EL (cell line): ENCODE data around the gene ZNF19.

ENCODE experiments used
- DNase-seq: peaks from one replicate; pipeline ENCODE4 v3.0.0-alpha.2; 2016

Gene ZNF19

DNA sequence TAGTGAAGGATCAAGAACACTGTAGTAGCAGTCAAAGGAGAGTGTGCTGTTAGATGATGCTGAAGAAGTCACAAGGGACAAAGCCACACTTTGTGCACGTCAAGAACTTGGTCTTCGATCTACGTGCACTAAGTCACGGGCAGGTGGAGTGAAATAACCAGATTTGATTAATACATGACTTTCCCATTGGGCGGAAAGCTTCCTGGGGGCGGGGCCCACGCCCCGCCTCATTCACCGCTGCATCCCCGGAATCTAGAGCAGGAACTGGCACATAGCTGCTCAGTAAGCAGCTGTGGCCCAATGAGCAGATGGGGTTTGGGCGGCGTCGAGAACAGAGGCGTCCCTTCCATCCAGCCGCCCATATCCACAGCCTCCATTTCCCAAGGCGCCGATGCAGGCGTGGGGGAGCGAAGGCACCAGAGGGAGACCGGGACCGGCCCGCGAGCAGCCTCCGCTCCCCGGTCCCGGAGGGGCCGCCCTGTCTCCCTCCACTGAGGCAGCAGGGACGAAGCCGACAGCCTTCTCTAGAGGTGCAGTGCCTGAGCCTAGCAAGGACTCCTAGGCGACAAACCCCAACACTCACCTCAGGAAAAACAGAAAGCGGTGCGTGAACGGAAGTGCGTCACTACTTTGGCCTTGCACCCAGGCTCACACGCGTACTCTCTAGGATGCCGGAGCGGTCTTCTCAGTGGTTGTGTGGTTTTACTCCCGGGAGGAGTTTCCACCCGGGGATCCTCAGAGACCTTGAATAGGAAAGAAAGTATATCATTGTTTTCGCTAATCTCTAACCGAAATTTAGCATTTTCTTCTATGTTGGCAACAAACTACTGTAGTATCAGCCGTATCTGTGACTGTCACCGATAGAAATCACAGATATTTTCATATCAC is 4.9 kb downstream of the ZNF19 start:
- peak; percentile 92 for DNase-seq

DNA sequence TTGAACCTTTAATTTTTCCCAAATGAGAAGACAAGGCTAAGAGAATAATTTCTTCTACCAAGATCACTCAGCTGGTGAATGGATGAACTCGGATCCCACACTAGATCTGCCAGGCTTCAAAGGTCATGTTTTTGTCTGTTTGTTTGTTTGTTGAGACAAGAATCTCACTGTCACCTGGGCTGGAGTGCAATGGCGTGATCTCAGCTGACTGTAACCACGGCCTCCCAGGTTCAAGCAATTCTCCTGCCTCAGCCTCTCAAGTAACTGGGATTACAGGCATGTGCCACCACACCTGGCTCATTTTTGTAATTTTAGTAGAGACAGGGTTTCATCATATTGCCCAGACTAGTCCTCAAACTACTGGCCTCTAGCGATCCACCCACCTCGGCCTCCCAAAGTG is 6.6 kb downstream of the ZNF19 start:
- no peak for DNase-seq

DNA sequence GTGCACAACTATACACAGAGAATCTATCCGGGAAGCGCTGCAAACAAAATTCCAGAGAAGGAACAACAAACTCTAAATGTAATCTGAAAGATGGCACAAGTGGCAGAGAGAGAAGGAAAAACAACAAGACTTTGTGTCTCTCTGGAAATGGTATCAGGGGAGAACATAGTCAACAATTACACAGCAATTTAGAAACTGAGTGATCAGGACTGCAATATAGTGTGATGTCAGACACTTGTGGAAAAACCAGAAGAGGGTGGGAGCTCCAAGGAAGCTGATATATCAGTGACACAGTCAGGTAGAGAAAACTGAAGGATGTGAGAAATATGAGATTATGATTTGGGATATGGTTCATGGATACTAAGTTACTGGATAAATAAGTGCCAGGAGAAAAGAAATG is 8.2 kb downstream of the ZNF19 start:
- DNase-seq = no peak

- peak; percentile 18 for DNase-seq
These were observed 9.7 kb downstream of the ZNF19 start for GRCh38 chr16:71479420-71479819.

- DNase-seq = no peak
These were observed 12.5 kb downstream of the ZNF19 start for GRCh38 chr16:71476457-71477124.

GRCh38 chr16:71474864-71475263 is 14.3 kb downstream of the ZNF19 start:
- peak; percentile 95 for DNase-seq

- peak; percentile 48 for DNase-seq
These were observed 15.2 kb downstream of the ZNF19 start for GRCh38 chr16:71473891-71474290.

DNA sequence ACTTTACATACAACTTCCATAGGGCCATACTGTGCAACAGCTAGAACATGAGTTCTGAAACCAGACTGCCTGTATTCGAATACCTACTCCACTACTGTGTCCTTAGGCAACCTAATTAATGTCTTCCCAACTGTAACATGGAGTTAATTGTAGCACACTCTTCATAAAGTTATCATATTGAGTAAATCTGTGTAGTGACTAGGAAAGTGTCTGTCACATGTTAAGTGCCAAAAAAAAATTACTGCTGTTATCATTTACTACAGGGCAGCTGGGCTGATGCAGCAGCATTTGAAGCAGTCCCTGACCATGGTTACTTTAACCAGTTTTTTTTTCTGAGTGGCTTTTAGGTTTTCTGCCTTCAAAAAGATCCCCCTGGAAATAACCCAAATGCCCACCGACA is 16.2 kb downstream of the ZNF19 start:
- no peak for DNase-seq

- DNase-seq = peak; percentile 26
These were observed 17.1 kb downstream of the ZNF19 start for GRCh38 chr16:71472051-71472450.

GRCh38 chr16:71467810-71468209 is 21.3 kb downstream of the ZNF19 start:
- DNase-seq = peak; percentile 17

GRCh38 chr16:71464231-71464630 is 24.9 kb downstream of the ZNF19 start:
- DNase-seq = no peak

- peak; percentile 74 for DNase-seq
These were observed 27.2 kb downstream of the ZNF19 start, which contains the start of gene ZNF23 for GRCh38 chr16:71461686-71462648. Gene ZNF23, minus strand, starts transcription at chr16:71462247. Its CDS starts 5,451 bp downstream, at chr16:71456796.

DNA sequence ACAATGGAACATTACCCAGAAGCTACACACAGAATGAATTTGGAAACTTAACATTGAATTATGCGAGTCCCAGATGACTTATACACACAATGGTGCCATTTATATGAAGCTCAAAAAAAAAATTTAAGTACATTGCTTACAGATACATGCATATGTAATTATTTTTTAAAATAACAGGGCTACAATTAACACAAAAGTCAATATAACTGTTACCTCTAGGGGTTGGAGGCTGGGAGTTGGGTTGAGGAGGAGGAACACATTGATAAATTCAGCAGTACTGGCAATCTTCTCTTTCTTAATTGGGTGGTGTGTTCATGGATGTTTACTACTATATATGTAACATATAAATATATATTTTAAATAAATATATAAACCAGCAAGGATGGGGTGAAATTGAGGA is 28.2 kb downstream of the ZNF19 start:
- DNase-seq = no peak

GRCh38 chr16:71460236-71460635 is 28.9 kb downstream of the ZNF19 start:
- DNase-seq = peak; percentile 87

DNA sequence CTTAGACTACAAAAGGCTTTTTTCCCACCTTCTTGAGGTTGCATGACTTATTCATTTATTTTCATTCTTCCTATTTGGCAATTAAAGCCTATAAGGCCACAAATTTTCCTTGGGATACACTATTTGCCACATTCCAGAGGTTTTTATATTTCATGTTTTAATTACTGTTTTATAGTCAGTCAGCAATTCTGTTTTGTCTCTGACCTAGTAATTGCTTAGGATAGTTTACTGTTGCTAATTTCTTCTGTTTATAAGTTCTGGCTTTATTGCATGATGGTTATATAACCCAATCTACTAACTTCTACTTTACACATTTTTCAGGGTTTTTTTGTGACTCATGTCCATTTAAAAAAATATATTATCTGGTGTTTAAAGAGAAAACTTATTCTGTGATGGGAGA is 29.6 kb downstream of the ZNF19 start:
- no peak for DNase-seq

- no peak for DNase-seq
These were observed 32.3 kb downstream of the ZNF19 start for GRCh38 chr16:71456801-71457200.

- DNase-seq = no peak
These were observed 36.1 kb downstream of the ZNF19 start for GRCh38 chr16:71453036-71453435.

- no peak for DNase-seq
These were observed 40.1 kb downstream of the ZNF19 start for GRCh38 chr16:71449020-71449419.

DNA sequence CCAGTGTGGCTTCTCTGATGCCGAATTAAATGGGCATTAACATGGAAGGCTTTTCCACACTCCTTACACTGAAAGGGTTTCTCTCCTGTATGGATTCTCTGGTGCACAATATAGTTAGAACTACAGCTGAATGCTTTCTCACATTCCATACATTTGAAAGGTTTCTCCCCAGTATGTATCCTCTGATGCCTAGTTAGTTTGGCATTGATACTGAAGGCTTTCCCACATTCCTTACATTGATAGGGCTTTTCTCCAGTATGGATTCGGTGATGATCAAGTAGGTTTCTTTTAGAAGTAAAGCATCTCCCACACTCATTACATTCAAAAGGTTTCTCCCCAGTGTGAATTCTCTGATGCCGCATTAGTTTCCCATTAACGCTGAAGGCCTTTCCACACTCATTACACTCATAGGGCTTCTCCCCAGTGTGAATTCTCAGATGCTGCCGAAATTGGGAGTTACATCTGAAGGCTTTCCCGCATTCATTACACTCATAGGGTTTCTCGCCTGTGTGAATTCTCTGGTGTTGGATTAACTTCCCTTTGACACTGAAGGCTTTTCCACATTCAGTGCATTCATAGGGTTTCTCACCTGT is 40.8 kb downstream of the ZNF19 start:
- DNase-seq = no peak

DNA sequence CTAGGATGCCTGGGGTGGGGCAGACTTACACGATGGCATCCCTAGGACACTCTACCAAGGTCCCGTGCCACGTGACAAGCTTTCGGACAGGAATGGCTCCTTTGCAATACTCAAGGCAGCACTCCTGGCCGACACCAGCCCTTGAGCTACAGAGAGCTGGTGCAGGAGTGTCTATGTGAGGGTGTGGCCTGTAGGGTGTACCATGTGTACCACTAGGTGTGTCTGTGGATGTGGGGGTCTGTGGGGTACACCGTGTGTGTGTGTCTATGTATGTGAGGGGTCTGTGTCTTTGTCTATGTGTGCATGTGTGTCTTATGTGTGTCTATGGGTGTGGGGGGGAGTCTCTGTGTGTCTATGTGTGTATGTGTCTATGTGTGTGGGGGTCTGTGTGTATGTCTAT is 45.4 kb downstream of the ZNF19 start:
- DNase-seq = no peak

DNA sequence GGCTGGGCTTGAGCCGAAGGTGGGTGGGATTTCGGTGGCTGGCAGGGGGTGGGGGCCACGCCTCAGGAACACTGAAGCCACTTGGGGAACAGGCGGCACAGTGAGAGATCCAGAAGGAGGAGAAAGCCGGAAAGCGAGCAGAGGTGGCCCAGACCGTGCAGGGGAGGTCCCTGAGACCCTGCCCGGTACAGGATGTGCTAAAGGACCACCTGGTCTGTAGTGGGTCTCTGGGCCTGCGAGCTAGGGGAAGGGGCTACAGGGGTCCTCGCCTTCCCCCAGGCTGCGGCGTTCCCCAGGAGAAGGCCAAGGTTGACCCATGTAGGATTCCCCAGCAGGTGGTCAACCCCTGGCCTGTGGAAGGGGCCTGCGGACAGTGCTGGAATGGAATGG is 47.1 kb downstream of the ZNF19 start, which contains the start of gene TLE7:
TLE7 (minus strand) TSS at position 4 of the 390 bp plus-strand sequence. CDS start 8,730 bp downstream, outside the sequence.
- DNase-seq = no peak

- peak; percentile 8 for DNase-seq
These were observed 47.6 kb downstream of the ZNF19 start for GRCh38 chr16:71441348-71442050.
